ENCODE measurements around the gene TMEM232. TPM values are rescaled to one million over a fixed set of nuclear protein-coding genes. Genes with fewer than 3 reads are reported as not detected.
"Not testable (repeated sequence)": the region's sequence is repeated elsewhere in the genome, so short reads cannot be mapped to it uniquely, and the experiment has no call there.

TMEM232 gene
- total RNA-seq, 1 experiment from 2014 or later = 1.1 TPM

DNA sequence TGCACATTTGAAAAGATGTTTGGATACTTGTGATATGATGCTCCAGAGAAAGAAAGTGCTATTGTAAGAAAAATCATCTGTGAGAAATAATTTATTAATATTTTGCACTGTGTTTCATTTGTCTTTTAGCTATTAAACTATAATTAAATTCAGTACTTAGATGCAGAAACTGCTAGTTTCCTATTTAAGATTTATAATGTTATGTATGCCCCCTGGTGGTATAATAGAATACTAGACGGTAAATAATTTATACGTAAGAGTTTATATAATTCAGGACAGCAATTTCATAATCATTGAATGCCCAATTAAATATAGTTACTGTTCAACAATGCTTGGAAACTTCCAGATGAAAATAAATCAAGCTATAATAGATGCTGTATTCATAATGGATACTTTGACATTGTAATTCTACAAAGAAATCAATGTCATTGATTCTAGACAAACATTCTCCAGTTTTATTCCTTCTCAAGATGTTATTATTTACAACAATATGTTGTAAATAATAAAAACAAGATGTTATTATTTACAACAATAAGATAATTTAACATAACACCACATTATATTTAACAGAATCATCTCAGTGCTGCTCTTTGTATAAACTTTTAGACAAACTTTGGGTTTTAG is 101.0 kb downstream of the TMEM232 start:
- peak; percentile 35 for DNase-seq (ENCODE audit: low read depth)

DNA sequence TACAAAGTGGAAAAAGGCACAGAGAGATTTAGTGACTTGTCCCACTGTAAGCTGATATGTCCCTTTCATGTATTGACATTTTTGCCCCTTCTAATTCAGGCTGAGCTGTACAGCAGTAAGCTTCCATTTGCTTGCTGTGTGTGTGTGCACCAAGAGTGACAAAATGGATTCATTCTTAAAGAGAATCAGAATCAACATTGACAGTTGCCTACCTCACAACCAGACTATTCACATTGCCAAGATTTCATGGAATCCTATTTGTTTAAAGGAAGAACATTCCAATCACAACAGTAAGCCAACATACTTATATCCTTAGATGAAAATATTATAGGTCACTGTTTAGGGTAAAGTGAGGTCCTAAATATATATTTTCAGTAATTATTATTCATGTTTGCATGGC is 102.6 kb downstream of the TMEM232 start:
- DNase-seq (ENCODE audit: low read depth) = no peak

DNA sequence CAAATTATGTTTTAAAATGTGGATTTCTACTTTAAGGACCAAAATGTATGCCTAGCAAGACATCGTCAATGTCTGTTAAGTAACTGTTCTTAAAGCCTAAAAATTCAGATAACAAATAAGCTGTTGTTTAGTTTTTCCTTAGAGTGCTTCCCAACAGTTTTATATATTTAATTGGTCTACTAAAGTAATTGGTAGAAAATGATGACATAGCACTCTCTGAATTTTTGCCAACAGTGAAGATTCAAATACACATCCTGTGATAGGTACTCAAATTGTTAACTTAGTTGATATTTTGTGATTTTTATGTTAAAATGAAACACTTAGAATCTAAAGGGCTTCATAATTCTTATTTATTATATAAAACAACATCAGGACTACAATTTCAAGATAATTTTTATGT is 107.5 kb downstream of the TMEM232 start:
- no peak for DNase-seq (ENCODE audit: low read depth)

DNA sequence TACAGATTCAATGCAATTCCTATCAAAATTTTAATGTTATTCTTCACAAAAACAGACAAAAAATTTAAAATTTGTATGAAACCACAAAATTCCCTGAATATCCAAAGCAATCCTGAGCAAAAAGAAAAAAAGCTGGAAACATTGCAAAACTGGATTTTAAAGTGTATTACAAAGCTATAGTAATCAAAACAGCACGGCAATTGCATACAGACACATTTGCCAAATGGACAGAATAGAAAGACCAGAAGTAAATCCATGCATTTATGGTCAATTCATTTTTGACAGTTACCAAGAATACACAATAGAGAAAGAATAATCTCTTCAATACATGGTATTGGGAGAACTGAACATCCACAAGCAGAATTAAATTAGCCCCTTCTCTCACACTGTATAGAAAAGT is 110.5 kb downstream of the TMEM232 start:
- DNase-seq (ENCODE audit: low read depth) = no peak

DNA sequence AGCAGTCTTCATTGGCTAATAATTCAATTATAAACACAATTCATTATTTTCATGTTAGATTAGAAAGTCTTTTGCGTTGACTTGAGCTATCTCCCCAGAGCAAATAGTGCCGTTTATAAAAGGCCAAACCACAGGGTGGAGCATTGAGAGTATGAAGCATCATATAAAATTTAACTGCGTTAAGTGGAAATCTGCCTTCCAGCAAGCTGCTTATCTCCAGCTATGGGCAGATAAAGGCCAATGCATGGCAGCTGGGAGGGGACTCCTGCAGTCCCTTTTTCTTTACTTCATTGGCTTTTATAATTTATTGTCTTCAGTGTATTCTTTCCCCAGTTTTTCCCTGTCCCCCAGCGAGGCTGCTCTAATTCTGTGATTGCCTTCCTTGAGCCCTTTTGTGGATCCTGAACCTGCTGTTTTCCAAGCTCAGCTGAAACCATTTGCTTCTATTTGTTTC is 113.7 kb downstream of the TMEM232 start:
- DNase-seq (ENCODE audit: low read depth) = no peak

DNA sequence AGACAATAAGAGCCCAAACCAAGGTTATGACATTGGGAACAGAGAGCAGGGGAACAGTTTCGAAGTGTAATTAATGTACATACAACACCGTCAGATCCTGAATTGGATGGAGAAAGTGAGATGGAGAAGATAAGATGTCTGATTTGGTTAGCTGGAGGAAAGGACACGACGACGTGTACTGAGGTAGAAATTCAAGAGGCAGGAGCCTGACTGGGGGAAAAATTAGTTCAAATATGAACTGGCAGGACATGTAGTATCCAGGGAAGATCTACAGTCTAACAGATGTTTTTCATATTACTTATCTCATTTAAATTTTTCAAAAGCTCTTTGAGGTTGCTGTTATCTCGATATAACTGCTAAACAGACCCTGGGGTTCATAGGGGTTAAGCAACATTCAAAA is 114.7 kb downstream of the TMEM232 start:
- DNase-seq (ENCODE audit: low read depth) = no peak

DNA sequence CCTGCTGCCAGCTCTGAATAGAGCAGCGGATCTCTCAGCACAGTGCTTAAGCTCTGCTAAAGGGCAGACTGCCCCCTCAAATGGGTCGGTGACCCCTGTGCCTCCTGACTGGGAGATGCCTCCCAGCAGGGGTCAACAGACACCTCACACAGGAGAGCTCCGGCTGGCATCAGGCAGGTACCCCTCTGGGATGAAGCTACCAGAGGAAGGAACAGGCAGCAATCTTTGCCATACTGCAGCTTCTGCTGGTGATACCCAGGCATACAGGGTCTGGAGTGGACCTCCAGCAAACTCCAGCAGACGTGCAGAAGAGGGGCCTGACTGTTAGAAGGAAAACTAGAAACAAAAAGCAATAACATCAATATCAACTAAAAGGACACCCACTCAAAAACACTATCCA is 131.6 kb downstream of the TMEM232 start:
- no peak for DNase-seq (ENCODE audit: low read depth)

DNA sequence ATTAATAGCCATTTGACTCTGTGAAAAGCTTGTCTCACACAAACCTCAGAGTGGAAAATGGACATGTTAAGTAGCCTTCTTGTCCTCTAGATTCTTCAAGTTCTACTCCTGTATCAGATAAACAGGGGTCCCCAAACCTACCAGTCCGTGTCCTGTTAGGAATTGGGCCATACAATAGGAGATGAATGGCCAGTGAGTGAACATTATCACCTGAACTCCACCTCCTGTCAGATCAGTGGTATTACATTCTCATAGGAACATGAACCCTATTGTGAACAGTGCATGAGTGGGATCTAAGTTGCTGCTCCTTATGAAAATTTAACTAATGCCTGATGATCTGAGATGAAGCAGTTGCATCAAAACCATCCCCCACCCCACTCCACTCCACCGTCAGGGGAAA is 136.3 kb downstream of the TMEM232 start:
- peak; percentile 24 for DNase-seq (ENCODE audit: low read depth)

DNA sequence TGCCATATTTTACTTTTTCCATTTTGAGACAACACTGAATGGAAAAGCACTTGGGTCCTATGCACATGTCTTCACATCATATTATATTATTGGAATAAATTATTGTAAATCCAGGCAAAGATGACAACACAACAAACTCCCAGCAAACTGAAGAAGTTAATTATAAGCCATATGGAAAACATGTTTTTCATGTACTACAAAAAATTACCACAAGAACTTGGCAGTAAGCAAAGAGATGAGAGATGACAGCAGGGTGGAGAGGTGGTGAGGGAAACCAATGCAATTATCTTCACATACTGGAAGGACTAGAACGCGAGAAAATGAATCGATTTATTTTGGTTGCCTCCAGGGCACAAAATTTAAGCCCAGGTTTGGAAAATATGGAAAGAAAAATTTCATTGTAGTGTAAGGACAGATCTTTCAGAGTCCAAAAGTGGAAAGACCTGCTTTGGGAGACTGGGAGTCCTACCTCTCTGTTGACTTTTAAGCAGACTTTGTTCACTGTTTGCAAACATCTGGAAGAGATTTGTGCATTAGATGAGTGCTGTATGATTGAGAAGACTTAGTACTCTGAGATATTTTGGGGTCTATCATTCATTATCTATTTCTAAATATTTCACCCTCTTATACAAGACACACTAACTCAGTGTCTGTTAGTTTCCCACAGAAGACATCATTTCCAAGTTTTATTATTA is 138.0 kb downstream of the TMEM232 start:
- no peak for DNase-seq (ENCODE audit: low read depth)

DNA sequence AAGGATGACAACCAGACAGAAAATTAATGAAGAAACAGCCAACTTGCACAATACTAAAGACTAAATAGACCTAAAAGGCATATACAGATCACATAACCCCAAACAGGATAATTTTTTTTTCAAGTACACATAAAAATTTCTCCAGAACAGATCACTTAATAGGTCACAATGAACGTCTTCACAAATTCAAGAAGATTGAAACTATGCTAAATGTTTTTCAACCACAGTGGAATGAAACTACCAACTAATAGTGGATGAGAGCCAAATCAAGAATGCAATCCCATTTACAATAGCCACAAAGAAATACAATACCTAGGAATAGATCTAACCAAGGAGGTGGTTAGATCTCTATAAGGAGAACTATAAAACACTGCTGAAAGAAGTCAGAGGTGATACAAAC is 145.8 kb downstream of the TMEM232 start:
- no peak for DNase-seq (ENCODE audit: low read depth)

DNA sequence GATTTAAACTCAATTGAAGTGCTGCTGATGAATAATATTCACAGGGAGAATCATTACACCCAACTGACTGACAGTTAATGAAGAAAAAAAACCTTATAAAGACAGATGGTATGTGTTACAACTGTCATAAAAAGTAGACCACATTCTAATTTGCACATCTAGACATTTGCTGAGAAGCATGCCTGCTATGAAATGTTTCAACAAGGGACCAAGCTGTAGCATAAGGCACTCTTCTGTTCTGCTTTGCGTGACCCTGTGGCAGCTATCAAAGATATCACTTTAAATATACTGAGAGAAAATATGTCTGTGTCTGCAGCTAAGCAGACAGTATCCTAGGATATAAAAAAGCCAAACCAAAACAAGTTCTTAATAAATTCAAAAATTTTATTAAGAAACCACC is 153.7 kb downstream of the TMEM232 start:
- DNase-seq (ENCODE audit: low read depth) = no peak

DNA sequence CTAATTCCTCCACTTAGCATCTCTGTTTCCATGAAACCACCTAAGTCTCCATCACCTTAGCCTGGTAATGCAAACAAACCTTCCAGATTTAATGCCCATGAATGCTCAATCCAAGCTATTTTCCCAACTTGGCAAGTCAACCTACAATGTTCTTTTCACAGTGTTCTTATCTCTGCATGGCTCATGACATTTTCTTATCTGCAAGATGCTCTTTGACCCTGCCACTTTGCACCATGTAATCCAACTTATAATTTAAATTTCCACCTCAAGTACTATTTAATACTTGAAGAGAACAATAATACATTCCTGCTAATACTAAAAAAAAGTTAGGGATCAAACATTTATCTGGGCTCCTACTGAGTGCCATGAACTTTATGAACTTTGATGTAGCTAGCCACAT is 164.3 kb downstream of the TMEM232 start:
- DNase-seq (ENCODE audit: low read depth) = no peak

DNA sequence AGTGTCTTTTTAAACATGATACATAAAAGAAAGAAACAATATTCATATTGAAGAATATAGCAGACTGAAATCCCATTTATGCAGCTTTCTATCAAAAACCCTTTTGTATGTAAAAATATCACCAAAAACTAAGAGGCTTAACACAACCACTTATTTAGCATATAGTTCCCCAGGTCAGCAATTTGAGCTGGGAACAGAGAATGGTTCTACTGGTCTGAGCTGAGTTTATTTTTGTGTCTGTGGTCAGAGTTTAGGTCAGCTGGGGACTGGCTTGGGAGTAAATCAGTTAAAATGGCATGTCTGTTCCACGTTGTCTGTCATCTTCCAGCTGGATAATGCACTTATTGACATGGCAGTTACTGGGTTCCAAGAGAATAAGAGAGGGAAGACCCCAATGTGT is 165.0 kb downstream of the TMEM232 start:
- no peak for DNase-seq (ENCODE audit: low read depth)

DNA sequence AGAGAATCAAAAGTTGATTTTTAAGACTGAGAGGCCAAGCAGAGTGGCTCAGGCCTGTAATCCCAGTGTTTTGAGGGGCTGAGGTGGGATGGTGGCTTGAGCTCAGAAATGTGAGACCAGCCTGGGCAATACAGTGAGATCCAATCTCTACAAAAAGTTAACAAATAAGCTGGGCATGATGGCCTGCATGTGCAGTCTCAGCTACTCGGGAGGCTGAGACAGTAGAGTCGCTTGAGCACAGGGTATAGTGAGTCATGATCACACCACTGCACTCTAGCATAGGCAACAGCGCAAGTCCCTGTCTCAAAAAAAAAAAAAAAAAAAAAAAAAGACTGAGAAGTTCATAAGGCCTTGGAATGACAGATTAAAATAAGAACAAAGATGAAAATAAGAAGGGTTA is 177.2 kb downstream of the TMEM232 start:
- DNase-seq (ENCODE audit: low read depth) = no peak

DNA sequence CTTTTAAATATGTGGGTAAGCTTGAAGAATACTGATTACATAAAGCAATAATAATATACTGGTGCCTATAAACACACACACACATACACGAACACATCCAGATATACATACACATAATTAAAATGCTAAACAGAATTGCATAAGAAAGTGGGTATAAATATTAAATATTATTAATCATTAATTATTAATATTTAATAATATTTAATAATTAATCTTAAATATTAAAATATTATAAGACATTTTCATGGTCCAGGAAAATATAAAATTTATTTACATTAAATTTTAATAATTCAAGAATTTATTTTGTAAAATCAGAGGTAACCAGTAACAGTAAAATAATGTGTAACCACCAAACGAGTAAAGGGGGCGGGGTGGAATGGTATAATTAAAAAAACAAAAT is 178.3 kb downstream of the TMEM232 start:
- no peak for DNase-seq (ENCODE audit: low read depth)

DNA sequence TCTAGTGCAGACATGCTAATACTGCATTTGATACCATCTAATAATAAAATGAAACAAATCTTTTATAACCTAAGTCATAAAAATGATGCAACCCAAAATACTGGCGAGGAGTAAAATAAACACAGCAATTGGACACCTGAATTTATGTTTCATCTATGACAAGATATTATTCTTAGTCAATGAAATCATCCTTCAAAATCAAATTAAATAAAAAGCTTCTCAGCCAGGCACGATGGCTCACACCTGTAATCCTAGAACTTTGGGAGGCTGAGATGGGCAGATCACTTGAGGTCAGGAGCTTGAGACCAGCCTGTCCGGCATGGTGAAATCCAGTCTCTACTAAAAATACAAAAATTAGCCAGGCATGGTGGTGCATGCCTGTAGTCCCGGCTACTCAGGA is 179.0 kb downstream of the TMEM232 start:
- DNase-seq (ENCODE audit: low read depth) = no peak

DNA sequence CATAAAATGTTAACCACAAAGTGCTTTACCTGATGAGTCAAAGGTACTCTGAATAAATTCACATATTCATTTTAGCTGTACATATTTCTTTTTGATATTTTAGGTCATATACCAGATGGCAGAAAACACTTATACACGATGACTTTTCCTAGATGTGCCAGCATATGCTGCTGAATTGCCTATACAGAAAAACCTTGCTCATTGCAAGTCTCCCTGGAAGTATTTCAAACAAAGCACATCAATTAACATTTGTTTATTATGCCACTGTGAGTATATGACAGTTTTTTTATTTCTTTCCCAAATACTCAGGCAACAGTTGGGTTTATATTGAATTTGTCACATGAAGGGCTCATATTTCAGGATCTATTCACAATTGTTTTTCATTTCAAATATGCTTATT is 180.8 kb downstream of the TMEM232 start:
- no peak for DNase-seq (ENCODE audit: low read depth)

DNA sequence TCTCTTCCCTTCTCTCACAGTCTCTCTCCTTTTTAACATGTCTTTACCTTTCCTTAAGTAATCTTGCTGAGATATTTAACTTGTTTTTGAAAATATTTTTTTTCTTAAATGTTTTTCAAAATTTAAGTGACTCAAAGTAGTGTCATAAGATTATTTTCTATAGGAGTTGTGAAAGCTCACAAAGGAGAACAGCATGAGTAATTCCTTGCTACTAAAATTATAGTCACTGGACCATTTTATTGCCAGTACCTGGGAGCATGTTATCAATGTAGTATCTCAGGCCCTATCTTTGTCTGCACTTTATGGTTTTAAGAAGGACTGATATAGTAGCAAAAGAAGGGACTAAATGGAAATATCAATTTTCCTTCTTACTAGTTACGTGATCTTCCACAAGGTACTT is 181.9 kb downstream of the TMEM232 start:
- DNase-seq (ENCODE audit: low read depth) = peak; percentile 10

DNA sequence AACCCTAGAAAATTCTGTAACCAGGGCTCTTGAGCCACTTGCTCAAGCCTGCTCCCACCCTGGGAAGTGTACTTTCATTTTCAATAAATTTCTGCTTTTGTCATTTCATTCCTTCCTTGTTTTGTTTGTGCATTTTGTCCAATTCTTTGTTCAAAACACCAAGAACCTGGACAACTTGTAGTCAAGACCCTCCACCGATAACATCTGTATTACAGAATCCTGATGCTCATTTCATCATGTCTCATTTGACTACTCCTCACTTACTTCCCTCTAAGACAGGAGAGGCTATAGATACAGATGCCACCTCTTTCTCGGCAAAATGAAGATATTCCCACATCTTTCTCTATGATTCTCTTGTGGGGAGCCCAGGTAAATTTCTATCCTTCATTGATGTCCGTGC is 183.5 kb downstream of the TMEM232 start:
- DNase-seq (ENCODE audit: low read depth) = no peak

DNA sequence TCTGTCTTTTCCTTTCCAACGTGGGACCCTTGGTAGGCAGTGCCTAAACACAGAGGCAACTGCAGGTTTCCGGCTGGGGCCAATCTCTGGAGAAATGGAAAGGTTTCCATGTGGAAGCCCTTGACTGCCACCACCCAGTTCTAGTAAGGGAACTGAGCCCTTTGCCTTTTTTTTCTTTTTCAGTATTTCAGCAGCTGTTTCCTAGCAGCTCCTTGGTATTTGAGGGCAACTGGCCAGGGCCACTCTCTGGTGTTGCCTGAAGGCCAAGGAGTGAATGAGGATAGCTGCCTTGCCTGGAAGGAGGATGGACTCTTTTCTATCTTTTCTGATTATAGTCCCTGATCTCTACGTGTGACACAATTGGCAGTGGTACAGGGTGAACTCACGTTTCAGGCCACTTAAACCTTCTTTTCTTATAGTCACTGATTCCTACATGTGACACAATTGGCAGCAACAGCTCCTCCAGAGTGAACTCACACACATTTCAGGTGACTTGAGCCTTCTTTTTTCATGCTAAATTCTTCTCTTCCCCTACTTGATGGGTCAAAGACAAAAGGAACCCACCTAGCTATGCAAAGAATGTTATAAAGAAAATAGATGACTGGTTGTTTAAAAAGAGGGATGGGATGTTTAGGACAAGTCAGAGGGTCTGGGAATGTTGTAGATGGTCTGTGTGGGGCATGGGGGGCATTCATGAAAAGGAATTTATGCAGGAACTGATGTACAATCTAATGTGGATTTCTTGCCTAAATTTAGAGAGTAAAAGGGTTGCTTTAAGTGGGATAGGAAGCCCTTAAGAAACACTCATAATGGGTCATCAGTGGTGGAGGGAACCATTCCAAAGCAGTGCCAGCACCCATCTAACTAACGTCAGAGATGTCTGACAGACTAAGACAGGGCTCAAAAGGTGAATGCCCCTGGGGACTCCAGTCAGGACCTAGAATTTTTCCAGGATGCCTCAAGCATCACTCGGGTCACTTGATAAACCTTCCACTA is 190.1 kb downstream of the TMEM232 start:
- peak; percentile 38 for DNase-seq (ENCODE audit: low read depth)

DNA sequence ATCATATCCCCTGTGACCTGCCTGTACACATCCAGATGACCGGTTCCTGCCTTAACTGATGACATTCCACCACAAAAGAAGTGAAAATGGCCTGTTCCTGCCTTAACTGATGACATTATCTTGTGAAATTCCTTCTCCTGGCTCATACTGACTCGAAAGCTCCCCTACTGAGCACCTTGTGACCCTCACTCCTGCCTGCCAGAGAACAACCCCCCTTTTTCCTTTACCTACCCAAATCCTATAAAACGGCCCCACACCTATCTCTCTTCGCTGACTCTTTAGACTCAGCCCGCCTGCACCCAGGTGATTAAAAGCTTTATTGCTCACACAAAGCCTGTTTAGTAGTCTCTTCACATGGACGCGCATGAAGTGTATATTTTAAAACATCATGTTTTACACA is 191.3 kb downstream of the TMEM232 start:
- DNase-seq (ENCODE audit: low read depth) = not testable (repeated sequence)

DNA sequence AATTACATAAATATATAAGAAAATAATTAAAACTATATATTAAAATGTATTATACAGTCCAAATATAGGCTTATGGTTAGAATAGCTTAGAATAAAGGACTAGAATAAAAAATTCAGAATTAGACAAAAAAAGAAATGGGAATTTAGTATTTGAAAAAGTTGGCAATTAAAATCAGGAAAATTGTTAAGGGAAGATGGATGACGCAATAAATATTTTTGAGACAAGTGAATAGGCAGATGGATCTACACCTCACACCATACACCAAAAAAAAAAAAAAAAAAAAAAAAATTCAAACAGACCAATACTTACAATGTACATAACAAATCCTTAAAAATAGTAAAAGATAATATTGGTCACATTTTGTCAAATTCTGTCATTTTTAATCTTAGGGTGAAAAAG is 200.7 kb downstream of the TMEM232 start:
- DNase-seq (ENCODE audit: low read depth) = no peak
